ENCODE measurements around the gene PCDHGA12.
"Not testable (repeated sequence)": the region's sequence is repeated elsewhere in the genome, so short reads cannot be mapped to it uniquely, and the experiment has no call there.

- TF ChIP-seq CTCF, POLR2A (IDR thresholded peaks at IDR 0.05): not testable (repeated sequence)
Observed at GRCh38 chr5:141414548-141415274, 15.6 kb upstream of the PCDHGA12 start.
